ENCODE measurements around the gene MIDN.
"Not testable (repeated sequence)": the region's sequence is repeated elsewhere in the genome, so short reads cannot be mapped to it uniquely, and the experiment has no call there.

Gene MIDN

GRCh38 chr19:1246265-1247087 lies 1.9 kb upstream of the MIDN start:
- not testable (repeated sequence) for DNase-seq

- no peak for DNase-seq
Observed at GRCh38 chr19:1247748-1248138, 640 bp upstream of the MIDN start.

- DNase-seq, result peak; percentile 59
Observed at GRCh38 chr19:1248786-1249297, 459 bp downstream of the MIDN start.

GRCh38 chr19:1249298-1249989 lies 1.1 kb downstream of the MIDN start:
- peak; percentile 86 for DNase-seq

- DNase-seq, result no peak
Observed at GRCh38 chr19:1249990-1250436, 1.6 kb downstream of the MIDN start.

- DNase-seq, result no peak
Observed at GRCh38 chr19:1250437-1251260, 2.3 kb downstream of the MIDN start.

- DNase-seq, result no peak
Observed at GRCh38 chr19:1251330-1252220, 3.2 kb downstream of the MIDN start.

- no peak for DNase-seq
Observed at GRCh38 chr19:1252221-1252820, 3.9 kb downstream of the MIDN start.

- no peak for DNase-seq
Observed at GRCh38 chr19:1252821-1253513, 4.6 kb downstream of the MIDN start.

- no peak for DNase-seq
Observed at GRCh38 chr19:1253514-1254080, 5.2 kb downstream of the MIDN start.

GRCh38 chr19:1254081-1254527 lies 5.7 kb downstream of the MIDN start:
- DNase-seq, result no peak

GRCh38 chr19:1254530-1255185 lies 6.3 kb downstream of the MIDN start:
- DNase-seq, result no peak

- DNase-seq, result no peak
Observed at GRCh38 chr19:1255186-1256161, 7.1 kb downstream of the MIDN start.

GRCh38 chr19:1256646-1257474 lies 8.5 kb downstream of the MIDN start:
- no peak for DNase-seq

GRCh38 chr19:1257475-1258162 lies 9.2 kb downstream of the MIDN start:
- no peak for DNase-seq

GRCh38 chr19:1258163-1258492 lies 9.7 kb downstream of the MIDN start:
- DNase-seq, result no peak

- DNase-seq, result no peak
Observed at GRCh38 chr19:1258707-1259205, 10.4 kb downstream of the MIDN start.
